B cell (primary cell): ENCODE results near the gene WDR5. TPM values are rescaled to one million over a fixed set of nuclear protein-coding genes. Genes with fewer than 3 reads are reported as not detected.

ENCODE experiments used
- ATAC-seq: fragments of 200-7000 bp; cut with Tn5 transposase; one replicate; pipeline ENCODE4 v1.10.0; 2021; ENCODE audit warnings: low read depth, mild to moderate bottlenecking, moderate number of reproducible peaks, moderate library complexity
- CTCF ChIA-PET: fragments of 350-600 bp; sonication (Branson Sonifier 250); formaldehyde crosslinking; loops from one replicate; lab custom pipeline; 2021; ENCODE audit warnings: antibody characterized with exemption, inconsistent platforms; lab: Charles Lee
- POLR2A ChIA-PET: fragments of 350-600 bp; sonication (Branson Sonifier 250); formaldehyde crosslinking; loops from one replicate; lab custom pipeline; 2021; ENCODE audit warnings: antibody characterized with exemption; lab: Charles Lee
- DNase-seq: peaks from one replicate; pipeline ENCODE4 v3.0.0; 2013
- H2AFZ ChIP-seq: 2 replicates; pipeline ENCODE4 v1.6.1; 2012; ENCODE audit warnings: mild to moderate bottlenecking, low read depth, low read length; ENCODE audit not compliant: insufficient read depth, poor library complexity, severe bottlenecking
- H3K27ac ChIP-seq, 2 donors: 1 replicate in 1 of 2; 2 replicates in 1 of 2; pipeline ENCODE4 v1.5.1; 2012 to 2013; ENCODE audit warnings: low read length in 2 of 2, mild to moderate bottlenecking in 2 of 2, moderate library complexity in 1 of 2
- H3K27me3 ChIP-seq, 4 experiments: fragments of 200-600 bp in 1 of 4; sonication (generic) in 1 of 4; replicated peaks in 1 of 4; 1 replicate in 2 of 4; 2 replicates in 2 of 4; pipeline versions ENCODE4 v1.6.1 to v1.7.0; 2013 to 2016; ENCODE audit warnings: low read length in 3 of 4, mild to moderate bottlenecking in 2 of 4, mixed read lengths in 1 of 4, moderate library complexity in 1 of 4; ENCODE audit not compliant: insufficient read depth in 4 of 4, control insufficient read depth in 3 of 4; ENCODE audit errors: control extremely low read depth in 1 of 4
- H3K36me3 ChIP-seq, 2 experiments: replicated peaks in 1 of 2; 1 replicate in 1 of 2; 2 replicates in 1 of 2; pipeline versions ENCODE4 v1.6.1 to v1.7.1; 2013; ENCODE audit warnings: low read length in 1 of 2; ENCODE audit not compliant: insufficient read depth in 2 of 2, control insufficient read depth in 1 of 2; ENCODE audit errors: control extremely low read depth in 1 of 2, extremely low read depth in 1 of 2
- H3K4me1 ChIP-seq, 2 donors: fragments of 200-600 bp in 1 of 2; sonication (generic) in 1 of 2; 1 replicate in 1 of 2; 2 replicates in 1 of 2; pipeline versions ENCODE4 v1.5.1 to v1.6.1; 2013 to 2017; ENCODE audit warnings: low read length in 2 of 2; ENCODE audit not compliant: control insufficient read depth in 2 of 2, insufficient read depth in 2 of 2
- H3K4me2 ChIP-seq: replicated peaks from 2 replicates; pipeline ENCODE3; 2012; ENCODE audit warnings: mild to moderate bottlenecking, low read depth, low read length; ENCODE audit not compliant: poor library complexity, severe bottlenecking
- H3K4me3 ChIP-seq, 5 experiments: fragments of 200-600 bp in 1 of 5; sonication (generic) in 1 of 5; 1 replicate in 3 of 5; 2 replicates in 2 of 5; pipeline versions ENCODE4 v1.5.1 to v1.7.0; 2011 to 2016; ENCODE audit warnings: low read length in 4 of 5, mild to moderate bottlenecking in 4 of 5, low read depth in 2 of 5, control low read depth in 1 of 5, moderate library complexity in 1 of 5; ENCODE audit not compliant: insufficient read depth in 1 of 5; ENCODE audit errors: control extremely low read depth in 1 of 5, extremely low read depth in 1 of 5
- H3K79me2 ChIP-seq: fragments of 200-600 bp; sonication (generic); one replicate; pipeline ENCODE4 v1.6.0; 2016; ENCODE audit warnings: low read length; ENCODE audit not compliant: control insufficient read depth, insufficient read depth
- H3K9ac ChIP-seq: fragments of 200-600 bp; sonication (generic); 2 replicates; pipeline ENCODE4 v1.6.1; 2017; ENCODE audit warnings: mild to moderate bottlenecking, low read length, moderate library complexity
- H3K9me3 ChIP-seq, 3 donors: one replicate each; pipeline versions ENCODE4 v1.6.1 to v1.7.1; 2013; ENCODE audit warnings: low read length in 2 of 3; ENCODE audit not compliant: control insufficient read depth in 2 of 3, insufficient read depth in 1 of 3; ENCODE audit errors: control extremely low read depth in 1 of 3
- H4K20me1 ChIP-seq: 2 replicates; pipeline ENCODE4 v1.6.0; 2012; ENCODE audit warnings: mild to moderate bottlenecking, low read length; ENCODE audit not compliant: insufficient read depth, control insufficient read depth, poor library complexity, severe bottlenecking
- H3K27ac Mint-ChIP-seq: one replicate; pipeline ENCODE4 v1.8.0; 2021; ENCODE audit warnings: mixed read lengths
- H3K27me3 Mint-ChIP-seq: one replicate; pipeline ENCODE4 v1.8.0; 2021; ENCODE audit warnings: mixed read lengths
- H3K4me1 Mint-ChIP-seq: one replicate; pipeline ENCODE4 v1.8.0; 2021; ENCODE audit warnings: mixed read lengths
- H3K4me3 Mint-ChIP-seq: one replicate; pipeline ENCODE4 v1.8.0; 2021; ENCODE audit warnings: mixed read lengths
- H3K9me3 Mint-ChIP-seq: one replicate; pipeline ENCODE4 v1.8.0; 2022; ENCODE audit warnings: mixed read lengths; ENCODE audit not compliant: insufficient read depth
- EZH2 ChIP-seq: IDR thresholded peaks from 2 replicates; pipeline ENCODE4 v1.6.1; 2012; ENCODE audit warnings: borderline replicate concordance, low read depth, mild to moderate bottlenecking, moderate library complexity, low read length; ENCODE audit not compliant: insufficient read depth, poor library complexity, severe bottlenecking
- WGBS: methylation state at CpG from one replicate; pipeline ENCODE4 v1.1.5; 2013; ENCODE audit warnings: missing lambda C conversion rate; ENCODE audit not compliant: insufficient coverage; 5-methylcytosine and 5-hydroxymethylcytosine counted together
- intact Hi-C: fragments of 100-400 bp; cut with micrococcal nuclease; formaldehyde crosslinking; loops from one replicate; pipeline ENCODE4 v1.10.0; 2022
- polyA plus RNA-seq: library from polyadenylated mRNA; depleted of rRNA; stranded (reverse); fragments of >200 nt; gene quantifications from 2 replicates; pipeline ENCODE4 v1.2.3, GENCODE V29; 2012
- total RNA-seq, 2 donors: library from RNA; stranded (reverse); fragments of 120-200 nt in 1 of 2; gene quantifications; 1 replicate in 1 of 2; 2 replicates in 1 of 2; pipeline versions ENCODE4 v1.2.3 to v1.2.4, GENCODE V29; 2013 to 2022
- TF ChIP-seq, protein P1 (sequence below): fragments of 200-600 bp; IDR thresholded peaks from one replicate; pipeline ENCODE4 v1.8.0; 2022; ENCODE audit warnings: antibody characterized with exemption, mild to moderate bottlenecking

The WDR5 gene
- total and polyA plus RNA-seq, 2 donors (not counting 1 experiment from before 2014, with no cell fraction given), result 18.0 to 23.8 TPM

DNA sequence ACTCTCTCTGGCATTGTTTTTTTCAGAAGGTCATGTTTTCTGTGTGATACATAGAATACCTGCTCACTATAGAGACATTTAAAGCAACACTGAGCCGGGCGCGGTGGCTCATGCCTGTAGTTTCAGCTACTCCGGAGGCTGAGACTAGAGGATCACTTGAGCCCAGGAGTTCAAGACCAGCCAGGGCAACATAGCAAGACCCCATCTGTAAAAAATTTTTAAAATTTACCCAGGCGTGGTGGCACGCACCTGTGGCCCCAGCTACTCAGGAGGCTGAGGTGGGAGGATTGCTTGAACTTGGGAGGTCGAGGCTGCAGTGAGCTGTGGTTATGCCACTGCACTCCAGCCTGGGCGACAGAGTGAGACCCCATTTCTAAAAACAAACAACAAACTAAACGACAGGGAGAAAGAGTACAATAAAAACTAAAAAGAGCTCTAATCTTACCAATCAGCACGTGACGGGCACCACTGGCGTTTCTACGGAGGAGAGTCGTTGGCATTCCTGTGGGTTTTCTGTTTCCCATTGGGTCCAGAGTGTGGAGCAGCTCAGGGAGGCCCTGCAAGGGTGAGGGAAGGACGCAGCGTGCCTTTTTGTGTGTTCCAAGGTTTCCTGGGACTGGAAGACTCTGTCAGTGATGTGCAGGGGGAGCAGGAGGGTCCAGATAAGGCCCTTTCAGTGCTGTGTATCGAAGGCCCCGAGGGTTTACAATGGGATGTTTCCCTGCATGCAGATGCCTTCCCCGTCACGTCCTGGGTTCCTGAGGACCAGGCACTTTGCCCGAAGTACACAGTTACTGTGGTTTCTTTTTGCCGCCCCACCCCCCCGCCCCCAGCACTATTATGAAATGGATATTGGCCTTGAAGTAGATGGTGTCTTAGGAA, 35.7 kb downstream of the WDR5 start:
- DNase-seq, result no peak
- Mint-ChIP-seq H3K9me3 (no peaks in the 10 kb centered on the region), H3K4me3 (no peak overlapping the region), H3K27me3 (no peaks in the 10 kb centered on the region), H3K27ac (no peak overlapping the region), H3K4me1 (peaks cover 20% of the 10 kb centered on the region)
- CTCF ChIA-PET, result interaction anchor here (0.5 to 5.9 kb wide), 23 partner anchors 8 to 1241 kb away, joined by 3 to 94 read pairs (median 4); no protein-coding TSS in a partner anchor
- intact Hi-C loops, result loop anchor here (5.0 kb wide), 1 partner anchor 71 kb away; no protein-coding TSS in a partner anchor
- no peak overlapping the region for H3K4me2 ChIP-seq
- no peak overlapping the region for H3K27ac ChIP-seq
- no peak overlapping the region for H3K4me3 ChIP-seq
- H3K79me2 ChIP-seq, result peaks cover 3% of the 10 kb centered on the region
- TF ChIP-seq, protein P1, sequence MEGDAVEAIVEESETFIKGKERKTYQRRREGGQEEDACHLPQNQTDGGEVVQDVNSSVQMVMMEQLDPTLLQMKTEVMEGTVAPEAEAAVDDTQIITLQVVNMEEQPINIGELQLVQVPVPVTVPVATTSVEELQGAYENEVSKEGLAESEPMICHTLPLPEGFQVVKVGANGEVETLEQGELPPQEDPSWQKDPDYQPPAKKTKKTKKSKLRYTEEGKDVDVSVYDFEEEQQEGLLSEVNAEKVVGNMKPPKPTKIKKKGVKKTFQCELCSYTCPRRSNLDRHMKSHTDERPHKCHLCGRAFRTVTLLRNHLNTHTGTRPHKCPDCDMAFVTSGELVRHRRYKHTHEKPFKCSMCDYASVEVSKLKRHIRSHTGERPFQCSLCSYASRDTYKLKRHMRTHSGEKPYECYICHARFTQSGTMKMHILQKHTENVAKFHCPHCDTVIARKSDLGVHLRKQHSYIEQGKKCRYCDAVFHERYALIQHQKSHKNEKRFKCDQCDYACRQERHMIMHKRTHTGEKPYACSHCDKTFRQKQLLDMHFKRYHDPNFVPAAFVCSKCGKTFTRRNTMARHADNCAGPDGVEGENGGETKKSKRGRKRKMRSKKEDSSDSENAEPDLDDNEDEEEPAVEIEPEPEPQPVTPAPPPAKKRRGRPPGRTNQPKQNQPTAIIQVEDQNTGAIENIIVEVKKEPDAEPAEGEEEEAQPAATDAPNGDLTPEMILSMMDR, result no peak
- TF ChIP-seq EZH2, result no peak
- H3K36me3 ChIP-seq, result no peaks in the 10 kb centered on the region
- H4K20me1 ChIP-seq, result no peaks in the 10 kb centered on the region
- H3K4me1 ChIP-seq, result peaks cover 17 to 23% of the 10 kb centered on the region in 2 donors
- no peaks in the 10 kb centered on the region for H3K27me3 ChIP-seq
- POLR2A ChIA-PET, result no interaction called here
- H3K9ac ChIP-seq, result no peak overlapping the region
- H3K9me3 ChIP-seq, result peaks cover 0 to 7% (median 2%) of the 10 kb centered on the region in 3 donors
- 77% methylated on average over 13 of the region's 23 CpGs for WGBS
- H2AFZ ChIP-seq, result no peak overlapping the region
- no peak for ATAC-seq
